ENCODE measurements around the gene ANKRD60. TPM values are rescaled to one million over a fixed set of nuclear protein-coding genes. Genes with fewer than 3 reads are reported as not detected.

Gene ANKRD60
- polyA plus RNA-seq, 2 of the 4 experiments (the other 2 are of a cell fraction) = not detected

DNA sequence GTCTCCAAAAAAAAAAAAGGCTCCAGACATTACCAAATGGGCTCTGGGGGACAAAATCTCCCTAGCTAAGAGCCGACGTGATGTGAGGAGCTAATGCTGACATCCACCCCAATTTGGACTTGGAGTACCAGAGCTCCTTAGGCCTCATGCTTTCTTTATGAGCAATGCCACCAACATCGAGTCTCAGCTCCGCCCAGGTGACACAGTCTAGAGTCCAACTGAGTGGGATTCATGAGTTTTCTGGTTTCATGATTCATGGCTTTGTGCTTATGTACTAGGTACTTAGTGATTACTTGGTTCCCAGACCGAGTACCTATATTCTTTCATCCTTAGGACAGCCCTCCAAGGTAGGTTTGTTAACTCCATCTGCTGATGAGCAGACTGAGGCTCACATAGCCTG is 4.4 kb downstream of the ANKRD60 start:
- FAIRE-seq = no peak
- ChIA-PET POLR2A (no interaction called here), CTCF (interaction anchor here (1.1 to 4.5 kb wide), 5 partner anchors 9 to 628 kb away, joined by 3 to 30 read pairs (median 5); no protein-coding TSS in a partner anchor)
- no peak for ATAC-seq
- H3K9me3 ChIP-seq = peaks cover 11% of the 10 kb centered on the region
- no peaks in the 10 kb centered on the region for H3K4me1 ChIP-seq
- no peak overlapping the region for H3K27ac ChIP-seq
- no peak overlapping the region for H3K4me2 ChIP-seq
- no peak overlapping the region for H3K4me3 ChIP-seq
- TF ChIP-seq RCOR1 (IDR thresholded peaks at IDR 0.05; ENCODE audit: low read depth, low read length) = no peak
- TF ChIP-seq HDAC2 (IDR thresholded peaks at IDR 0.05) = no peak
- no peak for TF ChIP-seq MAFK (IDR thresholded peaks at IDR 0.05; ENCODE audit: partially characterized antibody)
- TF ChIP-seq HEYL (CRISPR knock-in tag; IDR thresholded peaks at IDR 0.05) = no peak
- no peak for TF ChIP-seq MYC (IDR thresholded peaks at IDR 0.05; ENCODE audit: borderline replicate concordance, low read length)
- TF ChIP-seq SREBF2 (IDR thresholded peaks at IDR 0.05) = no peak
- no peak for TF ChIP-seq MAZ (IDR thresholded peaks at IDR 0.05; ENCODE audit: borderline replicate concordance, low read depth, low read length)
- WGBS (ENCODE audit: missing lambda C conversion rate) = 55% methylated on average over 5 of the region's 5 CpGs
- DNase-seq (ENCODE audit: low read depth in 1 of 2, low spot score in 1 of 2) = no peak

GRCh38 chr20:58223358-58223941 is 5.0 kb downstream of the ANKRD60 start:
- DNase-seq (ENCODE audit: low read depth in 1 of 2, low spot score in 1 of 2) (no peak), ATAC-seq (no peak), FAIRE-seq (no peak)
- ChIA-PET CTCF (interaction anchor here (1.1 to 4.5 kb wide), 6 partner anchors 11 to 627 kb away, joined by 3 to 30 read pairs (median 4); no protein-coding TSS in a partner anchor), POLR2A (no interaction called here)
- TF ChIP-seq MAX (IDR thresholded peaks at IDR 0.05) (no peak), CBX8 (IDR thresholded peaks at IDR 0.05) (no peak), ZFP36 (IDR thresholded peaks at IDR 0.05; ENCODE audit: borderline replicate concordance, partially characterized antibody) (no peak), NR3C1 (IDR thresholded peaks at IDR 0.05) (no peak), ZNF302 (CRISPR knock-in tag; IDR thresholded peaks at IDR 0.05) (no peak), SMC3 (IDR thresholded peaks at IDR 0.05) (no peak), POLR2AphosphoS2 (conservative IDR thresholded peaks at IDR 0.05; ENCODE audit: low read length) (no peak), ZC3H11A (IDR thresholded peaks at IDR 0.05) (no peak), FOSB (CRISPR knock-in tag; IDR thresholded peaks at IDR 0.05) (no peak), MAFK (IDR thresholded peaks at IDR 0.05; ENCODE audit: partially characterized antibody) (no peak), MYC (IDR thresholded peaks at IDR 0.05; ENCODE audit: borderline replicate concordance, low read length) (no peak), ZSCAN20 (CRISPR knock-in tag; IDR thresholded peaks at IDR 0.05) (no peak), CBX2 (IDR thresholded peaks at IDR 0.05; ENCODE audit: borderline replicate concordance, low read depth) (no peak), CEBPB (IDR thresholded peaks at IDR 0.05) (no peak)
- TF ChIP-seq, protein P1, sequence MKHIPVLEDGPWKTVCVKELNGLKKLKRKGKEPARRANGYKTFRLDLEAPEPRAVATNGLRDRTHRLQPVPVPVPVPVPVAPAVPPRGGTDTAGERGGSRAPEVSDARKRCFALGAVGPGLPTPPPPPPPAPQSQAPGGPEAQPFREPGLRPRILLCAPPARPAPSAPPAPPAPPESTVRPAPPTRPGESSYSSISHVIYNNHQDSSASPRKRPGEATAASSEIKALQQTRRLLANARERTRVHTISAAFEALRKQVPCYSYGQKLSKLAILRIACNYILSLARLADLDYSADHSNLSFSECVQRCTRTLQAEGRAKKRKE (CRISPR knock-in tag; IDR thresholded peaks at IDR 0.05; ENCODE audit: low read depth) = no peak
- WGBS (ENCODE audit: missing lambda C conversion rate) = 52% methylated on average over 8 of the region's 8 CpGs
- H3K4me1 ChIP-seq = no peaks in the 10 kb centered on the region
- no peak overlapping the region for H3K4me2 ChIP-seq
- H3K27ac ChIP-seq = no peak overlapping the region
- H3K9me3 ChIP-seq = peaks cover 18% of the 10 kb centered on the region
- H3K4me3 ChIP-seq = no peak overlapping the region

DNA sequence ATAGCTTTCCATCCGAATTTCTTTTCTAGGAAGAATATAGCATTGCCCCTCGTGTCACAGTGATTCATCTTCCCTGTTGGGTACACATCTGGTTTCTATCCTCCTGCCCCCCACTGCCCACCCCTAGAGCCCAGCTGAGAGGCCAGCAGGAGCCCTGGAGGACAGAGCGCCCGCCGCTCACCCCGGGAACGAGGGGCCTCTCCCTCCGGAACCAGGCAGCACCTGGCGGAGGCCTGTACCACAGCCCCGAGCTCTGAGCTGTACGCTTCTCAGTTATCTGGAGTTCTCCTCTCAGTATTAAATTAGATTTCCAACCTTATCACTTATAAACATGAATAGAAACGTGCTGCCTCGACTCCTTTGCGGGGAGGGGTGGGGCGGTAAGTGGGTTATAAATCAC is 6.0 kb downstream of the ANKRD60 start:
- ChIA-PET CTCF (interaction anchor here (1.3 to 4.5 kb wide), 4 partner anchors 11 to 612 kb away, joined by 3 to 30 read pairs (median 6); no protein-coding TSS in a partner anchor), POLR2A (no interaction called here)
- peaks cover 26% of the 10 kb centered on the region for H3K9me3 ChIP-seq
- WGBS (ENCODE audit: missing lambda C conversion rate) = 45% methylated on average over 15 of the region's 15 CpGs
- FAIRE-seq (no peak), DNase-seq (ENCODE audit: low read depth in 1 of 2, low spot score in 1 of 2) (no peak), ATAC-seq (no peak)
- no peak overlapping the region for H3K4me2 ChIP-seq
- no peak overlapping the region for H3K27ac ChIP-seq
- no peak overlapping the region for H3K4me3 ChIP-seq
- H3K4me1 ChIP-seq = no peaks in the 10 kb centered on the region
- TF ChIP-seq, protein P2, sequence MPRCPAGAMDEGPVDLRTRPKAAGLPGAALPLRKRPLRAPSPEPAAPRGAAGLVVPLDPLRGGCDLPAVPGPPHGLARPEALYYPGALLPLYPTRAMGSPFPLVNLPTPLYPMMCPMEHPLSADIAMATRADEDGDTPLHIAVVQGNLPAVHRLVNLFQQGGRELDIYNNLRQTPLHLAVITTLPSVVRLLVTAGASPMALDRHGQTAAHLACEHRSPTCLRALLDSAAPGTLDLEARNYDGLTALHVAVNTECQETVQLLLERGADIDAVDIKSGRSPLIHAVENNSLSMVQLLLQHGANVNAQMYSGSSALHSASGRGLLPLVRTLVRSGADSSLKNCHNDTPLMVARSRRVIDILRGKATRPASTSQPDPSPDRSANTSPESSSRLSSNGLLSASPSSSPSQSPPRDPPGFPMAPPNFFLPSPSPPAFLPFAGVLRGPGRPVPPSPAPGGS (IDR thresholded peaks at IDR 0.05) = no peak
- TF ChIP-seq, protein P3, sequence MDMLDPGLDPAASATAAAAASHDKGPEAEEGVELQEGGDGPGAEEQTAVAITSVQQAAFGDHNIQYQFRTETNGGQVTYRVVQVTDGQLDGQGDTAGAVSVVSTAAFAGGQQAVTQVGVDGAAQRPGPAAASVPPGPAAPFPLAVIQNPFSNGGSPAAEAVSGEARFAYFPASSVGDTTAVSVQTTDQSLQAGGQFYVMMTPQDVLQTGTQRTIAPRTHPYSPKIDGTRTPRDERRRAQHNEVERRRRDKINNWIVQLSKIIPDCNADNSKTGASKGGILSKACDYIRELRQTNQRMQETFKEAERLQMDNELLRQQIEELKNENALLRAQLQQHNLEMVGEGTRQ (IDR thresholded peaks at IDR 0.05) = no peak
- no peak for TF ChIP-seq RARB (CRISPR knock-in tag; IDR thresholded peaks at IDR 0.05)
- TF ChIP-seq NFE2L2 (conservative IDR thresholded peaks at IDR 0.05; ENCODE audit: low read length) = no peak
- TF ChIP-seq FOSB (CRISPR knock-in tag; IDR thresholded peaks at IDR 0.05) = no peak
- no peak for TF ChIP-seq TP53 (CRISPR knock-in tag; IDR thresholded peaks at IDR 0.05)
- no peak for TF ChIP-seq RNF2 (IDR thresholded peaks at IDR 0.05; ENCODE audit: borderline replicate concordance, low read depth)
- TF ChIP-seq MAZ (IDR thresholded peaks at IDR 0.05; ENCODE audit: borderline replicate concordance, low read depth, low read length) = no peak
- TF ChIP-seq, protein P4, sequence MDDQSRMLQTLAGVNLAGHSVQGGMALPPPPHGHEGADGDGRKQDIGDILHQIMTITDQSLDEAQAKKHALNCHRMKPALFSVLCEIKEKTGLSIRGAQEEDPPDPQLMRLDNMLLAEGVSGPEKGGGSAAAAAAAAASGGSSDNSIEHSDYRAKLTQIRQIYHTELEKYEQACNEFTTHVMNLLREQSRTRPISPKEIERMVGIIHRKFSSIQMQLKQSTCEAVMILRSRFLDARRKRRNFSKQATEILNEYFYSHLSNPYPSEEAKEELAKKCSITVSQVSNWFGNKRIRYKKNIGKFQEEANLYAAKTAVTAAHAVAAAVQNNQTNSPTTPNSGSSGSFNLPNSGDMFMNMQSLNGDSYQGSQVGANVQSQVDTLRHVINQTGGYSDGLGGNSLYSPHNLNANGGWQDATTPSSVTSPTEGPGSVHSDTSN (IDR thresholded peaks at IDR 0.05) = no peak
- no peak for TF ChIP-seq JUNB (IDR thresholded peaks at IDR 0.05)
- TF ChIP-seq EHF (CRISPR knock-in tag; IDR thresholded peaks at IDR 0.05) = no peak

Measured in A549 (cell line).